GM12865 (cell line): ENCODE results near the gene INPP5A.

Source experiments
- DNase-seq: peaks from one replicate; pipeline ENCODE4 v3.0.0; 2010; ENCODE audit warnings: low read depth
- H3K4me3 ChIP-seq: 2 replicates; pipeline ENCODE4 v1.5.1; 2011; ENCODE audit warnings: mild to moderate bottlenecking, low read depth, low read length, control low read depth
- CTCF ChIP-seq: IDR thresholded peaks from 2 replicates; pipeline ENCODE4 v1.5.1; 2011; ENCODE audit warnings: low read length, control low read depth, low read depth, inconsistent platforms; ENCODE audit not compliant: insufficient read depth; ENCODE audit errors: missing control alignments

The INPP5A gene

GRCh38 chr10:132707121-132707775, 169.7 kb downstream of the INPP5A start:
- DNase-seq = no peak

GRCh38 chr10:132707776-132708171, 170.2 kb downstream of the INPP5A start:
- TF ChIP-seq CTCF = no peak
- no peak for DNase-seq
- H3K4me3 ChIP-seq = no peak overlapping the region

More at GRCh38 chr10:132707121-132707775, 169.7 kb downstream of the INPP5A start:
- TF ChIP-seq CTCF = no peak
- no peak overlapping the region for H3K4me3 ChIP-seq

- TF ChIP-seq CTCF = no peak
- no peak for DNase-seq
- H3K4me3 ChIP-seq = no peak overlapping the region
These were observed 170.9 kb downstream of the INPP5A start for GRCh38 chr10:132708441-132708840.

- H3K4me3 ChIP-seq = no peak overlapping the region
- no peak for DNase-seq
- TF ChIP-seq CTCF = no peak
These were observed 171.3 kb downstream of the INPP5A start for GRCh38 chr10:132708936-132709335.

GRCh38 chr10:132709471-132709951, 171.9 kb downstream of the INPP5A start:
- no peak for TF ChIP-seq CTCF
- no peak for DNase-seq
- H3K4me3 ChIP-seq = no peak overlapping the region

GRCh38 chr10:132710036-132710686, 172.6 kb downstream of the INPP5A start:
- no peak for DNase-seq
- no peak overlapping the region for H3K4me3 ChIP-seq
- no peak for TF ChIP-seq CTCF
